Natural killer cell (primary cell): ENCODE results near the gene IPO9. TPM values are rescaled to one million over a fixed set of nuclear protein-coding genes. Genes with fewer than 3 reads are reported as not detected.

ENCODE experiments used
- ATAC-seq, 3 donors: fragments of 150-1000 bp in 2 of 3; fragments of 200-7000 bp in 1 of 3; cut with Tn5 transposase; 1 replicate in 1 of 3; 2 replicates in 2 of 3; pipeline ENCODE4 v1.10.0; 2021; ENCODE audit warnings: mild to moderate bottlenecking in 2 of 3, moderate library complexity in 2 of 3
- DNase-seq, 2 donors: peaks; one replicate each; pipeline versions ENCODE4 v3.0.0 to v3.0.0-alpha.2; 2013 to 2021; ENCODE audit warnings: mixed read lengths in 1 of 2
- H3K27ac ChIP-seq: one replicate; pipeline ENCODE4 v1.5.1; 2013; ENCODE audit warnings: mild to moderate bottlenecking, low read length
- H3K27me3 ChIP-seq: one replicate; pipeline ENCODE4 v1.6.1; 2013; ENCODE audit warnings: low read length; ENCODE audit not compliant: control insufficient read depth, insufficient read depth
- H3K36me3 ChIP-seq: one replicate; pipeline ENCODE4 v1.6.1; 2013; ENCODE audit warnings: low read length; ENCODE audit not compliant: control insufficient read depth, insufficient read depth
- H3K4me1 ChIP-seq: one replicate; pipeline ENCODE4 v1.6.1; 2013; ENCODE audit warnings: low read length; ENCODE audit not compliant: control insufficient read depth, insufficient read depth
- H3K4me3 ChIP-seq: one replicate; pipeline ENCODE4 v1.5.1; 2013; ENCODE audit warnings: low read length
- H3K9me3 ChIP-seq: one replicate; pipeline ENCODE4 v1.6.1; 2013; ENCODE audit warnings: low read length; ENCODE audit not compliant: control insufficient read depth, insufficient read depth
- H3K27ac Mint-ChIP-seq, 2 donors: one replicate each; pipeline ENCODE4 v1.8.0; 2022; ENCODE audit warnings: mild to moderate bottlenecking in 2 of 2, mixed read lengths in 2 of 2, moderate library complexity in 1 of 2
- H3K27me3 Mint-ChIP-seq, 2 donors: one replicate each; pipeline ENCODE4 v1.8.0; 2022; ENCODE audit warnings: low read depth in 2 of 2, mixed read lengths in 2 of 2
- H3K36me3 Mint-ChIP-seq: one replicate; pipeline ENCODE4 v1.8.0; 2022; ENCODE audit warnings: mixed read lengths
- H3K4me1 Mint-ChIP-seq, 2 donors: one replicate each; pipeline ENCODE4 v1.8.0; 2022; ENCODE audit warnings: mixed read lengths in 2 of 2
- H3K4me3 Mint-ChIP-seq: one replicate; pipeline ENCODE4 v1.8.0; 2022; ENCODE audit warnings: mild to moderate bottlenecking, moderate library complexity, mixed read lengths
- H3K9me3 Mint-ChIP-seq, 2 donors: one replicate each; pipeline ENCODE4 v1.8.0; 2022; ENCODE audit warnings: mixed read lengths in 2 of 2
- CTCF ChIP-seq: fragments of 200-600 bp; IDR thresholded peaks from one replicate; pipeline ENCODE4 v1.8.0; 2022; ENCODE audit warnings: antibody characterized with exemption
- WGBS: methylation state at CpG from one replicate; pipeline ENCODE4 v1.1.7; 2013; ENCODE audit warnings: missing lambda C conversion rate; ENCODE audit not compliant: insufficient coverage; 5-methylcytosine and 5-hydroxymethylcytosine counted together
- intact Hi-C: fragments of 100-400 bp; cut with micrococcal nuclease; formaldehyde crosslinking; loops from one replicate; pipeline ENCODE4 v1.14.2; 2022
- total RNA-seq, 4 donors: library from RNA; stranded (reverse); fragments of 120-200 nt in 1 of 4; gene quantifications; one replicate each; pipeline versions ENCODE4 v1.2.3 to v1.2.4, GENCODE V29; 2013 to 2022

The IPO9 gene
- total RNA-seq, 3 donors from 2014 or later (not counting 1 experiment from before 2014, with no cell fraction given), result 27.0 to 35.5 (median 34.6) TPM

- H3K4me1 Mint-ChIP-seq, result no peaks in the 10 kb centered on the region
Measured at GRCh38 chr1:201921952-201922558, 93.1 kb downstream of the IPO9 start.

GRCh38 chr1:201925301-201925567, 96.3 kb downstream of the IPO9 start:
- H3K4me3 ChIP-seq, result no peak overlapping the region
- Mint-ChIP-seq H3K27ac (no peak overlapping the region), H3K4me3 (no peak overlapping the region), H3K4me1 (no peaks in the 10 kb centered on the region), H3K27me3 (peaks cover 15% of the 10 kb centered on the region in 2 donors), H3K36me3 (no peaks in the 10 kb centered on the region), H3K9me3 (no peaks in the 10 kb centered on the region)
- no peak for ATAC-seq
- no peaks in the 10 kb centered on the region for H3K9me3 ChIP-seq
- intact Hi-C loops, result no loop called here
- peaks cover under 1% of the 10 kb centered on the region for H3K27me3 ChIP-seq
- H3K4me1 ChIP-seq, result no peaks in the 10 kb centered on the region
- no peak for DNase-seq
- no peaks in the 10 kb centered on the region for H3K36me3 ChIP-seq
- TF ChIP-seq CTCF, result no peak
- WGBS, result 56% methylated on average over 2 of the region's 2 CpGs
- H3K27ac ChIP-seq, result no peak overlapping the region

More at GRCh38 chr1:201921952-201922558, 93.1 kb downstream of the IPO9 start:
- WGBS, result 100% methylated on average over 2 of the region's 3 CpGs
- Histone ChIP-seq H3K4me3 (no peak overlapping the region), H3K27me3 (no peaks in the 10 kb centered on the region), H3K27ac (no peak overlapping the region), H3K36me3 (no peaks in the 10 kb centered on the region), H3K9me3 (no peaks in the 10 kb centered on the region), H3K4me1 (no peaks in the 10 kb centered on the region)
- ATAC-seq, result no peak
- no peak for TF ChIP-seq CTCF
- no peak for DNase-seq
- intact Hi-C loops, result no loop called here
- Mint-ChIP-seq H3K4me3 (no peak overlapping the region), H3K36me3 (no peaks in the 10 kb centered on the region), H3K9me3 (no peaks in the 10 kb centered on the region), H3K27ac (no peak overlapping the region), H3K27me3 (peaks cover 15 to 17% of the 10 kb centered on the region in 2 donors)

- no peak for DNase-seq
- intact Hi-C loops, result no loop called here
- no peaks in the 10 kb centered on the region for H3K4me1 Mint-ChIP-seq
- no peak overlapping the region for H3K27ac ChIP-seq
- H3K4me3 ChIP-seq, result no peak overlapping the region
- no peak overlapping the region for H3K4me3 Mint-ChIP-seq
- no peak for TF ChIP-seq CTCF
- no peaks in the 10 kb centered on the region for H3K9me3 Mint-ChIP-seq
- no peak overlapping the region for H3K27ac Mint-ChIP-seq
- WGBS, result 86% methylated on average over 4 of the region's 5 CpGs
- peaks cover 9 to 15% of the 10 kb centered on the region in 2 donors for H3K27me3 Mint-ChIP-seq
- ATAC-seq, result no peak
- H3K36me3 Mint-ChIP-seq, result no peaks in the 10 kb centered on the region
- H3K27me3 ChIP-seq, result peaks cover 4% of the 10 kb centered on the region
- H3K36me3 ChIP-seq, result no peaks in the 10 kb centered on the region
- H3K4me1 ChIP-seq, result no peaks in the 10 kb centered on the region
- H3K9me3 ChIP-seq, result no peaks in the 10 kb centered on the region
Measured at GRCh38 chr1:201925981-201926645, 97.2 kb downstream of the IPO9 start.

GRCh38 chr1:201928266-201928665, 99.3 kb downstream of the IPO9 start:
- Histone ChIP-seq H3K4me1 (no peaks in the 10 kb centered on the region), H3K4me3 (no peak overlapping the region), H3K27me3 (peaks cover 4% of the 10 kb centered on the region), H3K36me3 (no peaks in the 10 kb centered on the region), H3K27ac (no peak overlapping the region), H3K9me3 (no peaks in the 10 kb centered on the region)
- intact Hi-C loops, result no loop called here
- DNase-seq, result no peak
- no peak for TF ChIP-seq CTCF
- H3K9me3 Mint-ChIP-seq, result no peaks in the 10 kb centered on the region
- H3K27ac Mint-ChIP-seq, result no peak overlapping the region
- H3K4me3 Mint-ChIP-seq, result no peak overlapping the region
- H3K27me3 Mint-ChIP-seq, result peaks cover 4 to 7% of the 10 kb centered on the region in 2 donors
- WGBS, result 91% methylated on average over 3 of the region's 3 CpGs
- H3K36me3 Mint-ChIP-seq, result no peaks in the 10 kb centered on the region
- ATAC-seq, result no peak
- H3K4me1 Mint-ChIP-seq, result no peaks in the 10 kb centered on the region
